Transverse colon (tissue), 4 donors: ENCODE results near the gene IFT122.

Experiments used
- EP300 ChIP-seq: sonication (generic); formaldehyde crosslinking; IDR thresholded peaks from one replicate; pipeline ENCODE4 v1.6.1; 2017; ENCODE audit warnings: antibody characterized with exemption, low read depth
- POLR2A ChIP-seq: fragments of 450-650 bp; IDR thresholded peaks from one replicate; pipeline ENCODE4 v1.6.1; 2016; ENCODE audit warnings: antibody characterized with exemption, mild to moderate bottlenecking, moderate library complexity
- POLR2AphosphoS5 ChIP-seq, 3 donors: sonication (generic); formaldehyde crosslinking; IDR thresholded peaks; one replicate each; pipeline ENCODE4 v1.6.1; 2016; ENCODE audit warnings: antibody characterized with exemption in 3 of 3
- TF ChIP-seq, protein P1 (sequence below), 5 experiments: fragments of 200-600 bp in 3 of 5; fragments of 450-650 bp in 2 of 5; sonication (generic) in 3 of 5; IDR thresholded peaks; 1 replicate in 2 of 5; 2 replicates in 3 of 5; pipeline ENCODE4 v1.5.1; 2016 to 2017; ENCODE audit warnings: antibody characterized with exemption in 5 of 5, inconsistent platforms in 3 of 5, mild to moderate bottlenecking in 2 of 5, moderate library complexity in 1 of 5

DNA sequence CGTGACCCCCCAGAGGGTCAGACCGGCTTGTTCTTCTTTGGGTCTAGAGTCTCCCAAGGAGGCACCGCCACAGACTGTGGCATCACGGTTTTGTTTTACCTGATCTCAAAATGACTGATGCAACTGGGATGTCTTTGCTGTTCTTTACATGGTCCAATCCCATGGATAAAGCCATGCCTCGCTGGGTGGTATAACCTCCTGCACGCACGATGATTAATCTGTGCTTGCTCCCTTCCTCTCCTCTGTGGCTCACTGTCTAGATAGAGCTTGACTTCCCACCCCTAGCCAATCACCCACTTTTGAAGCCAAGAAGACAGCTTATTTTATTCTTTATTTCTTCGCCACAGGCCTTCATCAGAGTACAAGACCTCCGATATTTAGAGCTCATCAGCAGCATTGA, 51.8 kb downstream of the IFT122 start:
- TF ChIP-seq POLR2AphosphoS5 (IDR thresholded peaks at IDR 0.05) (no peak), POLR2A (no peak), EP300 (no peak)
- TF ChIP-seq, protein P1, sequence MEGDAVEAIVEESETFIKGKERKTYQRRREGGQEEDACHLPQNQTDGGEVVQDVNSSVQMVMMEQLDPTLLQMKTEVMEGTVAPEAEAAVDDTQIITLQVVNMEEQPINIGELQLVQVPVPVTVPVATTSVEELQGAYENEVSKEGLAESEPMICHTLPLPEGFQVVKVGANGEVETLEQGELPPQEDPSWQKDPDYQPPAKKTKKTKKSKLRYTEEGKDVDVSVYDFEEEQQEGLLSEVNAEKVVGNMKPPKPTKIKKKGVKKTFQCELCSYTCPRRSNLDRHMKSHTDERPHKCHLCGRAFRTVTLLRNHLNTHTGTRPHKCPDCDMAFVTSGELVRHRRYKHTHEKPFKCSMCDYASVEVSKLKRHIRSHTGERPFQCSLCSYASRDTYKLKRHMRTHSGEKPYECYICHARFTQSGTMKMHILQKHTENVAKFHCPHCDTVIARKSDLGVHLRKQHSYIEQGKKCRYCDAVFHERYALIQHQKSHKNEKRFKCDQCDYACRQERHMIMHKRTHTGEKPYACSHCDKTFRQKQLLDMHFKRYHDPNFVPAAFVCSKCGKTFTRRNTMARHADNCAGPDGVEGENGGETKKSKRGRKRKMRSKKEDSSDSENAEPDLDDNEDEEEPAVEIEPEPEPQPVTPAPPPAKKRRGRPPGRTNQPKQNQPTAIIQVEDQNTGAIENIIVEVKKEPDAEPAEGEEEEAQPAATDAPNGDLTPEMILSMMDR (IDR thresholded peaks at IDR 0.05): no peak
